A549 treated with Hydrocortisone at 1 μM for 4 hours (cell line): ENCODE results near the gene CHPF. TPM values are rescaled to one million over a fixed set of nuclear protein-coding genes. Genes with fewer than 3 reads are reported as not detected.

ENCODE experiments used
- total RNA-seq: library from RNA; stranded (reverse); fragments of 200-300 nt; extraction: Qiagen RNA extraction; gene quantifications from 5 replicates; pipeline ENCODE4 v1.2.3, GENCODE V29; 2022

CHPF gene
- total RNA-seq: 21.8 to 32.9 TPM (median 29.3 TPM) in 5 replicates

GRCh38 chr2:219543596-219544358 lies at the start of gene CHPF, which contains the start of gene TMEM198:
TSS of gene CHPF (minus strand) at chr2:219543809. CDS start at chr2:219543538, 271 bp downstream.
TSS of gene TMEM198 (plus strand) at chr2:219544028. CDS start at chr2:219544728, 700 bp downstream.

GRCh38 chr2:219572237-219573001 lies 28.8 kb upstream of the CHPF start, which contains the start of gene INHA:
TSS of gene INHA (plus strand) at chr2:219572310. CDS start at chr2:219572375, 65 bp downstream.

DNA sequence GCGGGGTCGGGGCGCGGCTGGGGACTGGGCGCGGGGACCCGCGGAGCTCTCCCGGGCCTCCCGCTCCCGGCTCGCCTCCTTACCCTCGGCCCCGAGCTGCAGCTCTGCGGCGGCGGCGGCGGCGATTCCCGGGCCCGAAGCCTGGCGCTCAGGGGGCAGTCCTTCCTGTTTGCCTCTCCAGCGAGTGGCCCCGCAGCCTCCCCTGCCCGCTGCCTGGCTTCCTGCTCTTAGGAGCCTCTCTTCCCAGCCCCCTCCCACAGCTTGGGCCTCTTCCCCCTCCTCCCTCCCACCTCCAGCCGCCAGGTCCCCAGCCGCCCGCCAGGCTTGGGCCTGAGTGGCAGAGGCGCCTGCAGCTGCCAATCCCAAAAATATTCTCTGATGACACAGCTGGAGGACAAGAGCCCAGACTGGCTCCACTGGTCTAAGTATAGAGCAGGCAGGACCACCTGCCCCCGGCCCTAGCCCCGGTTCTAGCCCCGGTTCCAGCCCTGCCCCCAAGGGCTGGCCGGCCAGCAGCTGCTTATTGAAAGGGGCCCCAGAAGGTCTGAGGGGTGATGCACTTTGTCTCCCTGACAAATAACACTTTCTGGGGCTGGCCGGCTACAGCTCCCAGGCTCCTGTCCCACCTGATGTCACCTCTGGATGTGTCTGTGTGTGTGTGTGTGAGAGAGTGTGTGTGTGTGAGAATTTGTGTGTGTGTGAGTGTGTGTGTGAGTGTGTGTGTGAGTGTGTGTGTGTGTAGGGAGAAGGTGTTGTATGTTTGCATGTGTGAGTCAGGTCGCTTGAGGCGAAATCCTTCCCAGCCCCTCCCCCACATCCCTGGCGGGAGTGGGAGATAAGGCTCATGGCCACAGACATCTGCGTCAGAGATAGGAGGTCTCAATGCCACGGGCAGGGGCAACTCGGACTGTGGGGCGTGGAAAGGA lies 28.0 kb upstream of the CHPF start, which contains the start of gene OBSL1:
OBSL1 (minus strand) TSS at position 229 of the 926 bp plus-strand sequence. CDS start 307 bp downstream, outside the sequence.

GRCh38 chr2:219514196-219514761 lies 29.3 kb downstream of the CHPF start, which contains the start of gene ASIC4:
TSS of gene ASIC4 (plus strand) at chr2:219514482. CDS start at chr2:219514725, 243 bp downstream.

DNA sequence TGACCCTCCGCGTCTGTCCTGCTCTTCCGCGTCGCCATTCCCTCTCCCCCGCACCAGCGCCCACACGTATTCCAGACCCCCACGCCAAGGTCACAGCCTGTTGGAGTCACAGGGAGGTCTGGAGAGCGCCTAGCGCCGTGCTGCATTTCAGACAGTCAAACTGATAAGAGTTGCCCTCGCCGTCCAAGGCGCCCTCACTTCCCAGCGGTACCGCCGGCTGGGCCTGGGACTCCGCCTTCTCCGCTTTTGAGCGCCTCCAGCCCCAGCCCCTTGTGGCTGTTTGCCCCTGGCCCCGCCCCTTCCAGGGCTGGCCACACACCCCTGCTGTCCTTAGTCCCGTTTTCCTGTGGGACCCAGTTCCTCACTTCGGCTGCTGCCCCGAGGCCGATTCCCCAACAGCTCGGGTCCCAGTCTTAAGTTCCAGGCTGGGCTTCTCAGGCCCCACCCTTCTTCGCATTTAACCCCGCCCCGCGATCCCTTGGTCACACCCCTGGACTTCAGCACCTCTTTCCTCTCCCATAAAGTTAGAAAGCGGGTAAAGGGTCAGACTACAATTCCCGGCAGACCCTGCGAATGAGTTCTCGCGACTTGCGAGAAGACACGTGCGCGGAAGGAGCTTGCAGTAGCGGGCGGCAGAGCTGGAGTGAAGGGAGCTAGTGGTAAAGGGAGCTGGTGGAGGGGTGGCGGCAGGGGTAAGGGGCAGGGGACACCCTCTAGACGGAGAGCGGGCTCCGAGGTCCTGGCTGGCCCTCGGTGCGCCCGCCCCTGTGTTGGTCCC lies 45.1 kb downstream of the CHPF start, which contains the start of gene GMPPA:
GMPPA (plus strand) TSS at position 612 of the 778 bp plus-strand sequence. CDS start 1,085 bp downstream, outside the sequence.

Other genes starting within 250 kb of the CHPF start
- 1.0 to 1.5 TPM (median 1.2 TPM) in 5 replicates for gene PTPRN, start 234.4 kb downstream of the CHPF start, total RNA-seq
- gene RESP18, start 211.1 kb downstream of the CHPF start, total RNA-seq: not detected in 5 replicates
- 58.3 to 67.2 TPM (median 62.6 TPM) in 5 replicates for gene DNPEP, start 155.9 kb downstream of the CHPF start, total RNA-seq
- 0.23 to 0.93 TPM (median 0.51 TPM) in 5 replicates for gene DES, start 125.4 kb downstream of the CHPF start, total RNA-seq
- 6.5 to 10.3 TPM (median 8.3 TPM) in 5 replicates for gene SPEG, start 109.0 kb downstream of the CHPF start, total RNA-seq
- 36.9 to 40.3 TPM (median 37.8 TPM) in 5 replicates for gene GMPPA, start 44.9 kb downstream of the CHPF start, total RNA-seq
- 0.06 to 0.26 TPM (median 0.07 TPM) in 5 replicates for gene ASIC4, start 29.3 kb downstream of the CHPF start, total RNA-seq
- gene TMEM198, start 219 bp upstream of the CHPF start, total RNA-seq: 0.70 to 1.3 TPM (median 1.0 TPM) in 5 replicates
- 18.8 to 22.2 TPM (median 19.9 TPM) in 5 replicates for gene OBSL1, start 27.7 kb upstream of the CHPF start, total RNA-seq
- 0.35 to 0.58 TPM (median 0.47 TPM) in 5 replicates for gene INHA, start 28.5 kb upstream of the CHPF start, total RNA-seq
- gene STK11IP, start 54.0 kb upstream of the CHPF start, total RNA-seq: 13.9 to 17.5 TPM (median 17.2 TPM) in 5 replicates
- 2.5 to 3.3 TPM (median 3.1 TPM) in 5 replicates for gene SLC4A3, start 83.8 kb upstream of the CHPF start, total RNA-seq